ENCODE data around the gene STK38L. TPM values are rescaled to one million over a fixed set of nuclear protein-coding genes. Genes with fewer than 3 reads are reported as not detected.
A peak's percentile ranks its signal among the peaks of the same experiment; 100 is the strongest.

Gene STK38L
- total and polyA plus RNA-seq, 10 of the 15 experiments (the other 5 are each of a cell fraction or from before 2014, with no cell fraction given): 43.0 to 154 (median 115) TPM

GRCh38 chr12:27289414-27289813 is 45.3 kb downstream of the STK38L start:
- H3K4me3 ChIP-seq: no peak overlapping the region
- no peak for TF ChIP-seq LARP7 (IDR thresholded peaks at IDR 0.05)
- no peak for TF ChIP-seq HDAC2 (IDR thresholded peaks at IDR 0.05)
- no peak for TF ChIP-seq EP300 (IDR thresholded peaks at IDR 0.05; ENCODE audit: borderline replicate concordance in 1 of 2, control insufficient read depth in 1 of 2, low read depth in 2 of 2, low read length in 2 of 2)
- no peak for TF ChIP-seq BHLHE40 (IDR thresholded peaks at IDR 0.05; ENCODE audit: borderline replicate concordance in 1 of 2, low read depth in 2 of 2, low read length in 1 of 2)
- TF ChIP-seq SREBF1 (IDR thresholded peaks at IDR 0.05; ENCODE audit: low read length): no peak
- TF ChIP-seq ZNF24 (IDR thresholded peaks at IDR 0.05): no peak
- no peak for TF ChIP-seq ZZZ3 (IDR thresholded peaks at IDR 0.05; ENCODE audit: control insufficient read depth, insufficient read length, low read depth)
- no peak for TF ChIP-seq POLR2A (IDR thresholded peaks at IDR 0.05; ENCODE audit: low read depth, low read length)
- no peak for TF ChIP-seq NFYB (IDR thresholded peaks at IDR 0.05; ENCODE audit: insufficient read depth, low read depth, low read length)
- TF ChIP-seq TAF1 (IDR thresholded peaks at IDR 0.05; ENCODE audit: borderline replicate concordance, low read depth, low read length): no peak
- TF ChIP-seq SMARCA5 (IDR thresholded peaks at IDR 0.05): no peak
- H3K36me3 ChIP-seq (ENCODE audit: control insufficient read depth in 2 of 2, insufficient read depth in 2 of 2, low read length in 1 of 2): no peaks in the 10 kb centered on the region; a peak in 1 of 4 replicates
- 32% methylated on average over 3 of the region's 3 CpGs for WGBS (ENCODE audit: insufficient coverage, insufficient replicate concordance, low lambda C conversion rate, missing lambda C conversion rate)
- in situ Hi-C loops (cut with MboI): no loop called here
- ATAC-seq: peak; percentile 67
- no TSS peak for BruUV-seq (replicated peaks)
- ChIA-PET CTCF (interaction anchor here (1.2 to 2.6 kb wide), 5 partner anchors 10 to 96 kb away, joined by 3 to 48 read pairs (median 4); no protein-coding TSS in a partner anchor), RAD21 (ENCODE audit: unreplicated experiment) (interaction anchor here (0.7 to 15.9 kb wide), 19 partner anchors 8 to 275 kb away, joined by 3 to 215 read pairs (median 6); partner anchors contain the start of gene STK38L), SMC1A (ENCODE audit: uncharacterized antibody, unreplicated experiment) (interaction anchor here (1.0 to 16.5 kb wide), 13 partner anchors 11 to 274 kb away, joined by 3 to 491 read pairs (median 6); partner anchors contain the start of genes MED21 and STK38L), POLR2A (interaction anchor here (0.5 to 4.2 kb wide), 9 partner anchors 11 to 971 kb away, joined by 3 to 24 read pairs (median 4); partner anchors contain the start of gene BMAL2)
- H3K27me3 ChIP-seq (replicated peaks in 1 of 2; ENCODE audit: control insufficient read depth in 2 of 2, insufficient read depth in 2 of 2, low read length in 1 of 2): no peaks in the 10 kb centered on the region
- H3K9ac ChIP-seq (ENCODE audit: control insufficient read depth, insufficient read depth, low read length): no peak overlapping the region
- peaks cover 36% of the 10 kb centered on the region for H3K4me1 ChIP-seq (ENCODE audit: control insufficient read depth, insufficient read depth, low read length)
- no peak overlapping the region for H2AFZ ChIP-seq (ENCODE audit: control insufficient read depth, low read depth, low read length)
- no peaks in the 10 kb centered on the region for H3K9me3 ChIP-seq (replicated peaks; ENCODE audit: control insufficient read depth, insufficient read depth, low read length)
- no peak for FAIRE-seq
- H3K27ac ChIP-seq (ENCODE audit: control insufficient read depth, insufficient read depth): peak overlapping the region; percentile 59
- peaks cover 89% of the 10 kb centered on the region for H3K79me2 ChIP-seq (ENCODE audit: control insufficient read depth, insufficient read depth, low read length)
- DNase-seq (ENCODE audit: low read depth, low spot score): no peak
- intact Hi-C loops (cut with micrococcal nuclease; ENCODE audit: unreplicated experiment): no loop called here
- H4K20me1 ChIP-seq (ENCODE audit: control insufficient read depth, insufficient read depth): no peaks in the 10 kb centered on the region
- H3K4me2 ChIP-seq (ENCODE audit: control insufficient read depth, insufficient read depth): peak overlapping the region; percentile 66

Data from GM12878 (cell line).